Common myeloid progenitor, CD34-positive (primary cell): ENCODE measurements around the gene ATP6V0D1.
"Not testable (repeated sequence)": the region's sequence is repeated elsewhere in the genome, so short reads cannot be mapped to it uniquely, and the experiment has no call there.

Source experiments
- CTCF ChIA-PET: fragments of 350-600 bp; sonication (Branson Sonifier 250); formaldehyde crosslinking; loops from one replicate; lab custom pipeline; 2021; ENCODE audit warnings: antibody characterized with exemption; lab: Charles Lee
- POLR2A ChIA-PET: fragments of 350-600 bp; sonication (Branson Sonifier 250); formaldehyde crosslinking; loops from one replicate; lab custom pipeline; 2021; ENCODE audit warnings: antibody characterized with exemption; lab: Charles Lee
- DNase-seq, 3 donors: peaks; one replicate each; pipeline versions ENCODE4 v3.0.0 to v3.0.0-alpha.2; 2013
- H3K27ac ChIP-seq, 2 experiments: 1 replicate in 1 of 2; 2 replicates in 1 of 2; pipeline ENCODE4 v1.7.0; 2013; ENCODE audit warnings: inconsistent platforms in 2 of 2, low read length in 2 of 2, mild to moderate bottlenecking in 2 of 2, low read depth in 1 of 2, moderate library complexity in 1 of 2; ENCODE audit not compliant: severe bottlenecking in 2 of 2, insufficient read depth in 1 of 2, poor library complexity in 1 of 2
- H3K27me3 ChIP-seq, 5 experiments: replicated peaks in 2 of 5; 1 replicate in 3 of 5; 2 replicates in 2 of 5; pipeline versions ENCODE4 v1.6.1 to v1.7.0; 2013; ENCODE audit warnings: low read length in 4 of 5, mild to moderate bottlenecking in 2 of 5, moderate library complexity in 2 of 5, inconsistent platforms in 1 of 5; ENCODE audit not compliant: insufficient read depth in 5 of 5, control insufficient read depth in 4 of 5
- H3K36me3 ChIP-seq, 4 experiments: 1 replicate in 2 of 4; 2 replicates in 2 of 4; pipeline versions ENCODE4 v1.6.1 to v1.7.0; 2013; ENCODE audit warnings: low read length in 3 of 4, control low read depth in 1 of 4, mild to moderate bottlenecking in 1 of 4; ENCODE audit not compliant: control insufficient read depth in 4 of 4, insufficient read depth in 4 of 4
- H3K4me1 ChIP-seq, 4 experiments: 1 replicate in 3 of 4; 2 replicates in 1 of 4; pipeline versions ENCODE4 v1.6.1 to v1.7.1; 2013; ENCODE audit warnings: low read length in 3 of 4, mild to moderate bottlenecking in 3 of 4, control low read depth in 1 of 4, inconsistent platforms in 1 of 4, moderate library complexity in 1 of 4; ENCODE audit not compliant: control insufficient read depth in 4 of 4, insufficient read depth in 4 of 4; ENCODE audit errors: control extremely low read depth in 1 of 4
- H3K4me3 ChIP-seq, 7 experiments: 1 replicate in 4 of 7; 2 replicates in 3 of 7; pipeline versions ENCODE4 v1.5.1 to v1.7.0; 2013; ENCODE audit warnings: mild to moderate bottlenecking in 7 of 7, low read length in 6 of 7, moderate library complexity in 6 of 7, inconsistent platforms in 2 of 7, low read depth in 2 of 7, control low read depth in 1 of 7; ENCODE audit not compliant: insufficient read depth in 4 of 7, control insufficient read depth in 1 of 7; ENCODE audit errors: extremely low read depth in 1 of 7
- H3K9me3 ChIP-seq, 5 experiments: 1 replicate in 4 of 5; 2 replicates in 1 of 5; pipeline versions ENCODE4 v1.6.1 to v1.7.1; 2013; ENCODE audit warnings: low read length in 4 of 5, mild to moderate bottlenecking in 2 of 5, inconsistent platforms in 1 of 5, low read depth in 1 of 5, moderate library complexity in 1 of 5; ENCODE audit not compliant: control insufficient read depth in 4 of 5, insufficient read depth in 2 of 5; ENCODE audit errors: control extremely low read depth in 1 of 5
- WGBS: methylation state at CpG from one replicate; pipeline ENCODE4 v1.1.5; 2013; ENCODE audit not compliant: insufficient coverage; 5-methylcytosine and 5-hydroxymethylcytosine counted together

Gene ATP6V0D1

DNA sequence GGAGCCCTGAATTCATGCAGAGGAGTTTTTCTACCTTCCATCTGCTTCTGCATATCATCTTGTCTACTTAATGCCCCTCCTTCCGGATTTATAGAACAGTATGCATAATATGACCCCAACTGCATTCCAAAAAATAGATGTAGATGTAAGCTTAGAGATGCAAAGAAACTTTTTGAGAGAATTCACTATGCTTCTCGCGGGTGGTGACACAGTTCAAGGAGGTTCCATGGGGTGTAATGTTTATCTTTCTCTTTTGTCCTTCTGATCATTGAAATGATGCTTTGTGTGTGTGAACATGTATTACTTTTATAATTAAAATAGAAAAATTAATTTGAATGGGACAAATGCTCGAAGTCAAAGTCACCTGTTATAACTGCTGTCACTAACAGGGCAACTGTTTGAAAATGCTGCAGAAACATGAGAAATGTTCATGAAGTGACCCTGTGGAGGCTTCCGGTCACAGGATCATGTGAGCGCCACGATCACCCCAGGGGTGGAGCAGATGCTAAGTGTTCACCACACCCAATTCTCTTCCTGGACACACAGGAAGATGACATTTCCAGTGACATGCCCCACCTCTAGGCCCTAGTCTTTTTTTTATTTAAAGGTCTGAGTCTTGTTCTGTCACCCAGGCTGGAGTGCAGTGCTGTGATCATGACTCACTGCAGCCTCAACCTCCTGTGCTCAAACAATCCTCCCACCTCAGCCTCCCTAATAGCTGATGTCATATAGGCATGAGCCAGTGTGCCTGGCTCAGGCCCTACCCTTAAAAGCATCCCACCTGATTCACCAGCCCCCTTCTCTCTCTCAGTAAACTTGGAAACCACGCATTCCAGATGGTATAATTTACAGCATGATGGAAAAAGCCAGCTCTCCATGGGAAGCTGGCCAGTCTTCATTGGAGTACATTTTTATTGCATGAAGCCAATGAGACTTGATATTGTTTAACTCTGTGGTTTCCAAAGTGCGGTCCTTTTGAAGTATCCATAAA lies 23.4 kb upstream of the ATP6V0D1 start:
- H3K4me3 ChIP-seq: no peak overlapping the region
- 77% methylated on average over 5 of the region's 9 CpGs for WGBS
- no peaks in the 10 kb centered on the region for H3K27me3 ChIP-seq
- peaks cover 0 to 3% (median under 1%) of the 10 kb centered on the region in 4 experiments for H3K4me1 ChIP-seq
- DNase-seq: no peak
- POLR2A ChIA-PET: no interaction called here
- H3K36me3 ChIP-seq: peaks cover 0 to 2% (median 0%) of the 10 kb centered on the region in 4 experiments
- CTCF ChIA-PET: interaction anchor here (0.8 to 1.7 kb wide), 9 partner anchors 8 to 154 kb away, joined by 3 to 4 read pairs (median 3); partner anchors contain the start of gene ATP6V0D1
- no peaks in the 10 kb centered on the region for H3K9me3 ChIP-seq
- H3K27ac ChIP-seq: no peak overlapping the region

DNA sequence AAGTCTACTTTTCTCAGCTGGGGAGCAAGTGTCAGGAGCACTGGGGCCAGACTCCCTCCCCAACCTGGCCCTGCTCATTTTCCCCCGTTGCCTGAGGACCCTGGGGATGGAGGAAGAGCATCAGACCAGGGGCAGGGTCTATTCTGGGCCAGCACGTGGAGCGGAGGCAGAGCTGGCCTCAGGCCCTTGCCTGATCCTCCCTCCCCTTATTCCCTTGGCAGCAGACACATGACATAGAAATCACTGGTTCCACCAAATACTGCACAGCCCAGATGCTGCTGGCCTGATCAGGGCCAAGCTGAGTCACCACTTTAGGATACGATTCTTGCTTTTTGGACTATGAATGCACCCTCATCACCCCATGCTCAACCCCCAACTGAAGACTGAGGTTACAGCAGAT lies 18.1 kb upstream of the ATP6V0D1 start:
- H3K27ac ChIP-seq: no peak overlapping the region
- peaks cover 0 to 3% (median 2%) of the 10 kb centered on the region in 4 experiments for H3K4me1 ChIP-seq
- no peak for DNase-seq
- CTCF ChIA-PET: interaction anchor here (1.6 to 13.9 kb wide), 2 partner anchors 14 to 22 kb away, joined by 6 to 228 read pairs; no protein-coding TSS in a partner anchor
- no peaks in the 10 kb centered on the region for H3K27me3 ChIP-seq
- no peak overlapping the region for H3K4me3 ChIP-seq
- 92% methylated on average over 4 of the region's 4 CpGs for WGBS
- H3K36me3 ChIP-seq: peaks cover 0 to 15% (median under 1%) of the 10 kb centered on the region in 4 experiments
- POLR2A ChIA-PET: no interaction called here
- H3K9me3 ChIP-seq: no peaks in the 10 kb centered on the region

DNA sequence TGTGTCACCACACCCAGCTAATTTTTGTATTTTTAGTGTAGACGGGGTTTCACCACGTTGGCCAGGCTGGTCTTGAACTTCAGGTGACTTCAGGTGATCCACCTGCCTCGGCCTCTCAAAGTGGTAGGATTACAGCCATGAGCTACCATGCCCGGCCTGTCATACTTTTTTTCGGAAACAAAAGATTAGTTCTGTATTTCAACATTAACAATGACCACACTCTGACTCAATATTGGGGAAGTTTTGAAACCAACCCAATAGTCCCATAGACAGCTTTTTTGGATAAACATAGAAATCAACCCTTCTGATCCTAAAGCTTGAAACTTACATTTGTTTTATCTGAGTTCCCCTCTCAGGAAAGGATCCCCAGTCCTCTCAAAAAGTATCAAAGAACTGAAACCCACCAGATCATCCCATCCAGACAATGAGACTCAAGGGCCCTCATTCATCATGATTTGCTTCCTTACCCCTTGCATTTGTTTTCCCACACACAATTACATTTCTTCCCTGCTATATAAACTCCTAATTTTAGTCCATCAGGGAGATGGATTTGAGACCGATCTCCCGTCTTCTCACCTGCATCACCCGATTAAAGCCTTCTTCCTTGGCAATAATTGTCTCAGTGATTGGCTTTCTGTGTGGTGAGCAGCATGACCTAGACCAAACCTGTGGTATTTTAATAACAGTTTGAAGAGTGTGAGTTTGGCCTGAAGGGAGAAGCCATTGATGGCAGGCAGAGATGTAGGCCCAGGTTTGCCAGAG lies 9.6 kb upstream of the ATP6V0D1 start:
- CTCF ChIA-PET: interaction anchor here (0.7 to 13.9 kb wide), 7 partner anchors 9 to 48 kb away, joined by 3 to 228 read pairs (median 9); partner anchors contain the start of gene ATP6V0D1
- Histone ChIP-seq H3K36me3 (peaks cover 0 to 4% (median 0%) of the 10 kb centered on the region in 4 experiments), H3K4me1 (peaks cover 9 to 52% (median 31%) of the 10 kb centered on the region in 4 experiments), H3K27ac (no peak overlapping the region), H3K9me3 (no peaks in the 10 kb centered on the region), H3K4me3 (no peak overlapping the region), H3K27me3 (no peaks in the 10 kb centered on the region)
- POLR2A ChIA-PET: interaction anchor here (0.6 kb wide), 2 partner anchors 168 to 229 kb away, joined by 3 read pairs; partner anchors contain the start of gene GFOD2
- DNase-seq: peak in 2 of 3 donors; percentile 12 to 25
- 97% methylated on average over 3 of the region's 8 CpGs for WGBS

DNA sequence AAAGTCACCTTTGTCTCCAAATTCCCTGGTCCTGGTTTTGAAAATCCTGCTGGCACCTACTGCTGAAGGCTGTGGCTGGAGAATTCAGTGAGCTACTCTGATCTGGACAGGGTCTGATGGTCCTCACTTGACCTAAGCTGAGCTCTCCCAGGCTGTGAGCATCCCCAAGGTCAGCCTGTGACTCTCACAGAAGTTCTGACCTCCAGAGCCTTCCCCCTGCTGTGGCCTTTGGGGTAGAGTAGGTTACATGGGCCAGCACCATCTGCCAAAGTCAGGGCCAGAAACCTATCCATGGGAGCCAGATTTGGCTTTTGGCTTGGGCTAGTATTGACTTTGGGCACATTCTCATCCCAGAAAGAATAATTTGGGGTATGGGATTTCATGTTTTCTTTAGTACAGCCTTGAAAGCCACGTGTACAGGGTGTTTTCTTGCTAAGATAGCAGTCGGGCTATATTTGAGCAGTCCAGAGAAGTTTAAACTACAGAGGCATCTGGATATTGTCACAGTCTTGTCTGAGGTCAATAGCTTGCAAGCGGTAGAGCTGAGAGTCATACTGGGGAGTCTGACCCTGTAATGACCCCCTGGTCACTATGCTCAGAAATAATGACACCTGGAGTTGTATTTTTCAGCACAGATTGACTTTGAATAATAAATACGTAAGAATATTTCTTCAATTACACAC lies 8.6 kb upstream of the ATP6V0D1 start:
- Histone ChIP-seq H3K4me1 (peaks cover 9 to 52% (median 31%) of the 10 kb centered on the region in 4 experiments), H3K9me3 (no peaks in the 10 kb centered on the region), H3K4me3 (peak overlapping the region in 2 of 7 experiments; percentile 7 to 30), H3K27me3 (no peaks in the 10 kb centered on the region), H3K27ac (peak overlapping the region in 1 of 2 experiments; percentile 59), H3K36me3 (peaks cover 0 to 9% (median 1%) of the 10 kb centered on the region in 4 experiments)
- POLR2A ChIA-PET: no interaction called here
- no peak for DNase-seq
- CTCF ChIA-PET: interaction anchor here (0.8 to 13.9 kb wide), 11 partner anchors 8 to 154 kb away, joined by 3 to 228 read pairs (median 3); partner anchors contain the start of gene ATP6V0D1
- 93% methylated on average over 4 of the region's 4 CpGs for WGBS

DNA sequence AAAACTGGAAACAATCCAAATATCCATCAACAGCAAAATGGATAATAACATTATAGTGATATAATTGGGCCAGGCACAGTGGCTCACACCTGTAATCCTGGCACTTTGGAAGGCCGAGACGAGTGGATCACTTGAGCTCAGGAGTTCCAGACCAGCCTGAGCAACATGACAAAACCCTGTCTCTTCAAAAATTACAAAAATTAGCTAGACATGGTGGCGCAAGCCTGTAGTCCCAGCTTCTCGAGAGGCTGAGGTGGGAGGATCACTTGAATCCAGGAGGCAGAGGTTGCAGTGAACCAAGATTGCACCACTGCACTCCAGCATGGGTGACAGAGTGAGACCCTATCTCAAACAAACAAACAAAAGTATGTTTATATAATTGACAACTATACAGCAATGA lies 6.6 kb upstream of the ATP6V0D1 start:
- Histone ChIP-seq H3K36me3 (peaks cover 0 to 14% (median 6%) of the 10 kb centered on the region in 4 experiments), H3K4me1 (peaks cover 9 to 60% (median 39%) of the 10 kb centered on the region in 4 experiments)
- H3K27ac ChIP-seq, H3K9me3 ChIP-seq, H3K27me3 ChIP-seq, H3K4me3 ChIP-seq, POLR2A ChIA-PET, DNase-seq: not testable (repeated sequence)
- CTCF ChIA-PET: interaction anchor here (1.2 to 13.9 kb wide), 5 partner anchors 9 to 182 kb away, joined by 3 to 228 read pairs (median 4); no protein-coding TSS in a partner anchor
- WGBS: 100% methylated on average over 1 of the region's 4 CpGs

DNA sequence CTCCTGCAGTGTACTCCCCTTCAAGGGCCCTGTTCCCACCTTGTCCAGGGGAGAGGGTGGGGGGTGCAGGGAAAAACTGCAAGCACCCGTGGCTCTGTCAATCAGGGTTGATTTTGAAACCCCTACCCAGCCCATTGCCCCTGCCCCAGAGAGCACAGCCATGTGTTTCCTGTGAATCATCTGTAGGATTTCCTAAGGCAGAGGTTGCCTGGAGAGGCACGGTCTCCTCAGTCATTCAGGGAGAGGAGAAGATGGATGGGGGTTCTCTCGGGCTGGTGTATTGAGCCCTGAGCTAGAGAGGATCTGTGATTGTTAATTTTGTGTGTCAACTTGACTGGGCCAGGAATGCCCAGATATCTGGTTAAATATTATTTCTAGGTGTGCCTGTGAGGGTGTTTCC lies 5.8 kb upstream of the ATP6V0D1 start:
- no peak for DNase-seq
- ChIA-PET POLR2A (interaction anchor here (0.6 kb wide), 1 partner anchor 70 kb away, joined by 3 read pairs; no protein-coding TSS in a partner anchor), CTCF (interaction anchor here (1.2 to 6.1 kb wide), 4 partner anchors 29 to 183 kb away, joined by 4 to 40 read pairs (median 20); no protein-coding TSS in a partner anchor)
- Histone ChIP-seq H3K4me3 (no peak overlapping the region), H3K36me3 (peaks cover 0 to 14% (median 6%) of the 10 kb centered on the region in 4 experiments), H3K9me3 (no peaks in the 10 kb centered on the region), H3K27me3 (no peaks in the 10 kb centered on the region), H3K4me1 (peaks cover 9 to 60% (median 44%) of the 10 kb centered on the region in 4 experiments), H3K27ac (no peak overlapping the region)
- WGBS: 63% methylated on average over 3 of the region's 3 CpGs
